HEK293 (cell line): Measurements from ENCODE around the gene SNRNP70.

Experiments
- BCL11B ChIP-seq: fragments of 450-650 bp; formaldehyde crosslinking; IDR thresholded peaks from 2 replicates; pipeline ENCODE4 v1.5.1; 2016; ENCODE audit warnings: low read depth, missing biosample characterization, missing genetic modification characterization
- GLIS2 ChIP-seq: fragments of 450-650 bp; formaldehyde crosslinking; IDR thresholded peaks from 2 replicates; pipeline ENCODE4 v1.5.1; 2016; ENCODE audit warnings: missing biosample characterization, missing genetic modification characterization
- HOXD13 ChIP-seq: sonication (generic); formaldehyde crosslinking; IDR thresholded peaks from 2 replicates; pipeline ENCODE4 v1.8.0; 2022; ENCODE audit warnings: missing genetic modification reagents, borderline replicate concordance
- KLF10 ChIP-seq: fragments of 450-650 bp; IDR thresholded peaks from 2 replicates; pipeline ENCODE4 v1.5.1; 2018; ENCODE audit warnings: missing biosample characterization, mild to moderate bottlenecking, missing genetic modification characterization
- ZEB2 ChIP-seq: fragments of 450-650 bp; formaldehyde crosslinking; IDR thresholded peaks from 2 replicates; pipeline ENCODE4 v1.5.1; 2016; ENCODE audit warnings: missing biosample characterization, missing genetic modification characterization
- ZFP3 ChIP-seq: fragments of 450-650 bp; formaldehyde crosslinking; IDR thresholded peaks from 2 replicates; pipeline ENCODE4 v1.5.1; 2016; ENCODE audit warnings: low read depth, missing biosample characterization, missing genetic modification characterization
- ZNF140 ChIP-seq: fragments of 450-650 bp; formaldehyde crosslinking; IDR thresholded peaks from 2 replicates; pipeline ENCODE4 v1.5.1; 2016; ENCODE audit warnings: missing biosample characterization, missing genetic modification characterization
- ZNF174 ChIP-seq: fragments of 450-650 bp; formaldehyde crosslinking; IDR thresholded peaks from 2 replicates; pipeline ENCODE4 v1.5.0; 2017; ENCODE audit warnings: missing biosample characterization, mild to moderate bottlenecking, missing genetic modification characterization
- ZNF202 ChIP-seq: fragments of 450-650 bp; formaldehyde crosslinking; IDR thresholded peaks from 2 replicates; pipeline ENCODE4 v1.5.1; 2016; ENCODE audit warnings: missing biosample characterization, missing genetic modification characterization, borderline replicate concordance
- ZNF211 ChIP-seq: fragments of 450-650 bp; formaldehyde crosslinking; IDR thresholded peaks from 2 replicates; pipeline ENCODE4 v1.5.1; 2016; ENCODE audit warnings: low read depth, missing biosample characterization, missing genetic modification characterization
- ZNF214 ChIP-seq: fragments of 450-650 bp; formaldehyde crosslinking; IDR thresholded peaks from 2 replicates; pipeline ENCODE4 v1.5.1; 2017; ENCODE audit warnings: missing biosample characterization, mild to moderate bottlenecking, missing genetic modification characterization, borderline replicate concordance
- ZNF248 ChIP-seq: fragments of 450-650 bp; formaldehyde crosslinking; IDR thresholded peaks from 2 replicates; pipeline ENCODE4 v1.5.1; 2017; ENCODE audit warnings: missing biosample characterization, missing genetic modification characterization
- ZNF341 ChIP-seq: fragments of 450-650 bp; formaldehyde crosslinking; IDR thresholded peaks from 2 replicates; pipeline ENCODE4; 2016; ENCODE audit warnings: low read depth, missing biosample characterization, missing genetic modification characterization
- ZNF354C ChIP-seq: fragments of 450-650 bp; formaldehyde crosslinking; IDR thresholded peaks from 2 replicates; pipeline ENCODE4 v1.5.1; 2016; ENCODE audit warnings: missing biosample characterization, missing genetic modification characterization, low read depth, borderline replicate concordance
- ZNF521 ChIP-seq: fragments of 450-650 bp; formaldehyde crosslinking; IDR thresholded peaks from 2 replicates; pipeline ENCODE4 v1.5.1; 2017; ENCODE audit warnings: missing biosample characterization, mild to moderate bottlenecking, missing genetic modification characterization
- ZNF571 ChIP-seq: fragments of 450-650 bp; formaldehyde crosslinking; IDR thresholded peaks from 2 replicates; pipeline ENCODE4 v1.5.0; 2017; ENCODE audit warnings: missing biosample characterization, missing genetic modification characterization
- ZNF585B ChIP-seq: fragments of 450-650 bp; formaldehyde crosslinking; IDR thresholded peaks from 2 replicates; pipeline ENCODE4 v1.5.1; 2016; ENCODE audit warnings: missing biosample characterization, missing genetic modification characterization
- ZNF623 ChIP-seq: fragments of 450-650 bp; formaldehyde crosslinking; IDR thresholded peaks from 2 replicates; pipeline ENCODE4 v1.5.1; 2016; ENCODE audit warnings: missing biosample characterization, missing genetic modification characterization
- ZNF654 ChIP-seq: fragments of 450-650 bp; formaldehyde crosslinking; IDR thresholded peaks from 2 replicates; pipeline ENCODE4 v1.5.1; 2016; ENCODE audit warnings: low read depth, missing biosample characterization, missing genetic modification characterization
- ZNF776 ChIP-seq: fragments of 450-650 bp; formaldehyde crosslinking; IDR thresholded peaks from 2 replicates; pipeline ENCODE4 v1.5.0; 2017; ENCODE audit warnings: missing biosample characterization, missing genetic modification characterization, borderline replicate concordance
- ZNF830 ChIP-seq: fragments of 450-650 bp; IDR thresholded peaks from 2 replicates; pipeline ENCODE4 v1.5.0; 2018; ENCODE audit warnings: missing biosample characterization, missing genetic modification characterization, low read depth, mild to moderate bottlenecking, moderate library complexity
- TF ChIP-seq, protein P1 (sequence below): fragments of 450-650 bp; formaldehyde crosslinking; IDR thresholded peaks from 2 replicates; pipeline ENCODE4 v1.5.1; 2016; ENCODE audit warnings: missing biosample characterization, missing genetic modification characterization
- TF ChIP-seq, protein P2 (sequence below): fragments of 450-650 bp; formaldehyde crosslinking; IDR thresholded peaks from 2 replicates; pipeline ENCODE4 v1.5.1; 2017; ENCODE audit warnings: missing biosample characterization, missing genetic modification characterization
- TF ChIP-seq, protein P3 (sequence below): fragments of 450-650 bp; formaldehyde crosslinking; IDR thresholded peaks from 2 replicates; pipeline ENCODE4 v1.5.1; 2016; ENCODE audit warnings: missing biosample characterization, missing genetic modification characterization
- TF ChIP-seq, protein P4 (sequence below): fragments of 450-650 bp; formaldehyde crosslinking; IDR thresholded peaks from 2 replicates; pipeline ENCODE4 v1.5.1; 2016; ENCODE audit warnings: missing biosample characterization, missing genetic modification characterization
- TF ChIP-seq, protein P5 (sequence below): fragments of 450-650 bp; formaldehyde crosslinking; IDR thresholded peaks from 2 replicates; pipeline ENCODE4 v1.5.1; 2016; ENCODE audit warnings: missing biosample characterization, missing genetic modification characterization
- TF ChIP-seq, protein P6 (sequence below): fragments of 450-650 bp; formaldehyde crosslinking; IDR thresholded peaks from 2 replicates; pipeline ENCODE4 v1.5.1; 2016; ENCODE audit warnings: missing biosample characterization, missing genetic modification characterization

The SNRNP70 gene

DNA sequence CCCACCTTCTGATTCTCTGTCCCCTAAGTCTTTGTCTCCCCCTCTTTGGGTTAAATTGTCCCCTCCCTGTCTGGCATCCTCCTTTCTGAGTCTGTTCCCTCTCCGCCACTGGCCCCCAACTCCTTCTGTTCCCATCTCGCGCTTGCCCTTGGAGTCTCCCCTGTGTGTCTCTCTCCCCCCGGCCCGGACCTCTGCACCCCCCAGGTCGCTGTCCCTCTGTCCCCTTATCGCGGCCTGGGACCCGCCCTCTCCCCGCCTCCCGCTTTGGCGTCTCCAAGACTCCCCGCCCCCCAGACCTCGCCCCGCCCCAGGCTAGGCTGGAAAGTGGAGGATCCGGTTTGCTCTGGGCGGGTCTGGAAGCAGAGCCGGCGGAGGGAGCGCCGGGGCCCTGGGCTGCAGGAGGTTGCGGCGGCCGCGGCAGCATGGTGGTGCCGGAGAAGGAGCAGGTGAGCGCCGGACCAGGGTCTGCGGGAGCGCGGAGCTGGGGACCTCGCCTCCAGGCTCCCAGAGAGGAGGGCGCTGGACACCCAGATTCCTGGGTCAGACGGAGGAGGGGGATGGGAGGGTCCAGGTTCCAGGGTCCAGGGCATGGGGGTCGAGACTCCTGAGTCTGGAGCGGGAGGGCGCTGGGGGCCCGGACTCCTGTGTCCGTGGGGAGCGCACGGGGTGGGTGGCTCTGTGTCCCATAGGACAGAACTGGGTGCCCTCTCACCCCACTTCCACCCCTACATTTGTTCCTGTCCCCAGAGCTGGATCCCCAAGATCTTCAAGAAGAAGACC lies 72.4 kb downstream of the SNRNP70 start, which contains the start of gene TRPM4 (continued):
- TF ChIP-seq ZNF623 (tag by site-specific recombination) (no peak), BCL11B (tag by site-specific recombination) (no peak), ZNF341 (tag by site-specific recombination) (no peak), ZNF202 (tag by site-specific recombination) (no peak), ZNF585B (tag by site-specific recombination) (no peak), KLF10 (tag by site-specific recombination) (no peak), GLIS2 (tag by site-specific recombination) (peak; percentile 80), ZNF211 (tag by site-specific recombination) (no peak), ZNF776 (no peak), ZEB2 (peak; percentile 35; the same call in 1 of the 2 replicates), ZNF830 (tag by site-specific recombination) (no peak), ZNF654 (tag by site-specific recombination) (no peak), HOXD13 (no peak), ZNF248 (tag by site-specific recombination) (no peak), ZNF571 (no peak), ZNF354C (tag by site-specific recombination) (no peak), ZFP3 (tag by site-specific recombination) (no peak), ZNF521 (no peak), ZNF174 (no peak), ZNF214 (tag by site-specific recombination) (no peak), ZNF140 (tag by site-specific recombination) (no peak)
- TF ChIP-seq, protein P1, sequence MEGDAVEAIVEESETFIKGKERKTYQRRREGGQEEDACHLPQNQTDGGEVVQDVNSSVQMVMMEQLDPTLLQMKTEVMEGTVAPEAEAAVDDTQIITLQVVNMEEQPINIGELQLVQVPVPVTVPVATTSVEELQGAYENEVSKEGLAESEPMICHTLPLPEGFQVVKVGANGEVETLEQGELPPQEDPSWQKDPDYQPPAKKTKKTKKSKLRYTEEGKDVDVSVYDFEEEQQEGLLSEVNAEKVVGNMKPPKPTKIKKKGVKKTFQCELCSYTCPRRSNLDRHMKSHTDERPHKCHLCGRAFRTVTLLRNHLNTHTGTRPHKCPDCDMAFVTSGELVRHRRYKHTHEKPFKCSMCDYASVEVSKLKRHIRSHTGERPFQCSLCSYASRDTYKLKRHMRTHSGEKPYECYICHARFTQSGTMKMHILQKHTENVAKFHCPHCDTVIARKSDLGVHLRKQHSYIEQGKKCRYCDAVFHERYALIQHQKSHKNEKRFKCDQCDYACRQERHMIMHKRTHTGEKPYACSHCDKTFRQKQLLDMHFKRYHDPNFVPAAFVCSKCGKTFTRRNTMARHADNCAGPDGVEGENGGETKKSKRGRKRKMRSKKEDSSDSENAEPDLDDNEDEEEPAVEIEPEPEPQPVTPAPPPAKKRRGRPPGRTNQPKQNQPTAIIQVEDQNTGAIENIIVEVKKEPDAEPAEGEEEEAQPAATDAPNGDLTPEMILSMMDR: no peak
- TF ChIP-seq, protein P2, sequence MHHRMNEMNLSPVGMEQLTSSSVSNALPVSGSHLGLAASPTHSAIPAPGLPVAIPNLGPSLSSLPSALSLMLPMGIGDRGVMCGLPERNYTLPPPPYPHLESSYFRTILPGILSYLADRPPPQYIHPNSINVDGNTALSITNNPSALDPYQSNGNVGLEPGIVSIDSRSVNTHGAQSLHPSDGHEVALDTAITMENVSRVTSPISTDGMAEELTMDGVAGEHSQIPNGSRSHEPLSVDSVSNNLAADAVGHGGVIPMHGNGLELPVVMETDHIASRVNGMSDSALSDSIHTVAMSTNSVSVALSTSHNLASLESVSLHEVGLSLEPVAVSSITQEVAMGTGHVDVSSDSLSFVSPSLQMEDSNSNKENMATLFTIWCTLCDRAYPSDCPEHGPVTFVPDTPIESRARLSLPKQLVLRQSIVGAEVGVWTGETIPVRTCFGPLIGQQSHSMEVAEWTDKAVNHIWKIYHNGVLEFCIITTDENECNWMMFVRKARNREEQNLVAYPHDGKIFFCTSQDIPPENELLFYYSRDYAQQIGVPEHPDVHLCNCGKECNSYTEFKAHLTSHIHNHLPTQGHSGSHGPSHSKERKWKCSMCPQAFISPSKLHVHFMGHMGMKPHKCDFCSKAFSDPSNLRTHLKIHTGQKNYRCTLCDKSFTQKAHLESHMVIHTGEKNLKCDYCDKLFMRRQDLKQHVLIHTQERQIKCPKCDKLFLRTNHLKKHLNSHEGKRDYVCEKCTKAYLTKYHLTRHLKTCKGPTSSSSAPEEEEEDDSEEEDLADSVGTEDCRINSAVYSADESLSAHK: no peak
- TF ChIP-seq, protein P3, sequence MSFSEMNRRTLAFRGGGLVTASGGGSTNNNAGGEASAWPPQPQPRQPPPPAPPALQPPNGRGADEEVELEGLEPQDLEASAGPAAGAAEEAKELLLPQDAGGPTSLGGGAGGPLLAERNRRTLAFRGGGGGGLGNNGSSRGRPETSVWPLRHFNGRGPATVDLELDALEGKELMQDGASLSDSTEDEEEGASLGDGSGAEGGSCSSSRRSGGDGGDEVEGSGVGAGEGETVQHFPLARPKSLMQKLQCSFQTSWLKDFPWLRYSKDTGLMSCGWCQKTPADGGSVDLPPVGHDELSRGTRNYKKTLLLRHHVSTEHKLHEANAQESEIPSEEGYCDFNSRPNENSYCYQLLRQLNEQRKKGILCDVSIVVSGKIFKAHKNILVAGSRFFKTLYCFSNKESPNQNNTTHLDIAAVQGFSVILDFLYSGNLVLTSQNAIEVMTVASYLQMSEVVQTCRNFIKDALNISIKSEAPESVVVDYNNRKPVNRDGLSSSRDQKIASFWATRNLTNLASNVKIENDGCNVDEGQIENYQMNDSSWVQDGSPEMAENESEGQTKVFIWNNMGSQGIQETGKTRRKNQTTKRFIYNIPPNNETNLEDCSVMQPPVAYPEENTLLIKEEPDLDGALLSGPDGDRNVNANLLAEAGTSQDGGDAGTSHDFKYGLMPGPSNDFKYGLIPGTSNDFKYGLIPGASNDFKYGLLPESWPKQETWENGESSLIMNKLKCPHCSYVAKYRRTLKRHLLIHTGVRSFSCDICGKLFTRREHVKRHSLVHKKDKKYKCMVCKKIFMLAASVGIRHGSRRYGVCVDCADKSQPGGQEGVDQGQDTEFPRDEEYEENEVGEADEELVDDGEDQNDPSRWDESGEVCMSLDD: peak; percentile 56; the same call in 1 of the 2 replicates
- TF ChIP-seq, protein P4, sequence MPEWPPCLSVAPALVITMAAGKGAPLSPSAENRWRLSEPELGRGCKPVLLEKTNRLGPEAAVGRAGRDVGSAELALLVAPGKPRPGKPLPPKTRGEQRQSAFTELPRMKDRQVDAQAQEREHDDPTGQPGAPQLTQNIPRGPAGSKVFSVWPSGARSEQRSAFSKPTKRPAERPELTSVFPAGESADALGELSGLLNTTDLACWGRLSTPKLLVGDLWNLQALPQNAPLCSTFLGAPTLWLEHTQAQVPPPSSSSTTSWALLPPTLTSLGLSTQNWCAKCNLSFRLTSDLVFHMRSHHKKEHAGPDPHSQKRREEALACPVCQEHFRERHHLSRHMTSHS (tag by site-specific recombination): no peak
- TF ChIP-seq, protein P5, sequence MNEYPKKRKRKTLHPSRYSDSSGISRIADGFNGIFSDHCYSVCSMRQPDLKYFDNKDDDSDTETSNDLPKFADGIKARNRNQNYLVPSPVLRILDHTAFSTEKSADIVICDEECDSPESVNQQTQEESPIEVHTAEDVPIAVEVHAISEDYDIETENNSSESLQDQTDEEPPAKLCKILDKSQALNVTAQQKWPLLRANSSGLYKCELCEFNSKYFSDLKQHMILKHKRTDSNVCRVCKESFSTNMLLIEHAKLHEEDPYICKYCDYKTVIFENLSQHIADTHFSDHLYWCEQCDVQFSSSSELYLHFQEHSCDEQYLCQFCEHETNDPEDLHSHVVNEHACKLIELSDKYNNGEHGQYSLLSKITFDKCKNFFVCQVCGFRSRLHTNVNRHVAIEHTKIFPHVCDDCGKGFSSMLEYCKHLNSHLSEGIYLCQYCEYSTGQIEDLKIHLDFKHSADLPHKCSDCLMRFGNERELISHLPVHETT: no peak
- TF ChIP-seq, protein P6, sequence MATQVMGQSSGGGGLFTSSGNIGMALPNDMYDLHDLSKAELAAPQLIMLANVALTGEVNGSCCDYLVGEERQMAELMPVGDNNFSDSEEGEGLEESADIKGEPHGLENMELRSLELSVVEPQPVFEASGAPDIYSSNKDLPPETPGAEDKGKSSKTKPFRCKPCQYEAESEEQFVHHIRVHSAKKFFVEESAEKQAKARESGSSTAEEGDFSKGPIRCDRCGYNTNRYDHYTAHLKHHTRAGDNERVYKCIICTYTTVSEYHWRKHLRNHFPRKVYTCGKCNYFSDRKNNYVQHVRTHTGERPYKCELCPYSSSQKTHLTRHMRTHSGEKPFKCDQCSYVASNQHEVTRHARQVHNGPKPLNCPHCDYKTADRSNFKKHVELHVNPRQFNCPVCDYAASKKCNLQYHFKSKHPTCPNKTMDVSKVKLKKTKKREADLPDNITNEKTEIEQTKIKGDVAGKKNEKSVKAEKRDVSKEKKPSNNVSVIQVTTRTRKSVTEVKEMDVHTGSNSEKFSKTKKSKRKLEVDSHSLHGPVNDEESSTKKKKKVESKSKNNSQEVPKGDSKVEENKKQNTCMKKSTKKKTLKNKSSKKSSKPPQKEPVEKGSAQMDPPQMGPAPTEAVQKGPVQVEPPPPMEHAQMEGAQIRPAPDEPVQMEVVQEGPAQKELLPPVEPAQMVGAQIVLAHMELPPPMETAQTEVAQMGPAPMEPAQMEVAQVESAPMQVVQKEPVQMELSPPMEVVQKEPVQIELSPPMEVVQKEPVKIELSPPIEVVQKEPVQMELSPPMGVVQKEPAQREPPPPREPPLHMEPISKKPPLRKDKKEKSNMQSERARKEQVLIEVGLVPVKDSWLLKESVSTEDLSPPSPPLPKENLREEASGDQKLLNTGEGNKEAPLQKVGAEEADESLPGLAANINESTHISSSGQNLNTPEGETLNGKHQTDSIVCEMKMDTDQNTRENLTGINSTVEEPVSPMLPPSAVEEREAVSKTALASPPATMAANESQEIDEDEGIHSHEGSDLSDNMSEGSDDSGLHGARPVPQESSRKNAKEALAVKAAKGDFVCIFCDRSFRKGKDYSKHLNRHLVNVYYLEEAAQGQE (tag by site-specific recombination): no peak
